Calu3 (cell line): Measurements from ENCODE around the gene PPP1R13L. TPM values are rescaled to one million over a fixed set of nuclear protein-coding genes. Genes with fewer than 3 reads are reported as not detected.
A peak's percentile ranks its signal among the peaks of the same experiment; 100 is the strongest.

Source experiments
- BruUV-seq: library from RNA; stranded (reverse); fragments of 400-500 nt; replicated peaks from 2 replicates; lab custom pipeline; 2021; lab: Mats Ljungman, UMichigan
- CTCF ChIA-PET: fragments of 300-600 bp; sonication (Branson Sonifier 250); formaldehyde crosslinking; loops from one replicate; lab custom pipeline; 2022; ENCODE audit warnings: antibody characterized with exemption; lab: Charles Lee
- DNase-seq: peaks from one replicate; pipeline ENCODE4 v3.0.0; 2022
- H3K27ac Mint-ChIP-seq: one replicate; pipeline ENCODE4 v1.8.0; 2022; ENCODE audit warnings: mixed read lengths; ENCODE audit not compliant: unreplicated experiment
- H3K27me3 Mint-ChIP-seq: one replicate; pipeline ENCODE4 v1.8.0; 2022; ENCODE audit warnings: mixed read lengths; ENCODE audit not compliant: unreplicated experiment
- H3K36me3 Mint-ChIP-seq: one replicate; pipeline ENCODE4 v1.8.0; 2022; ENCODE audit warnings: mild to moderate bottlenecking, moderate library complexity, mixed read lengths; ENCODE audit not compliant: insufficient read depth, unreplicated experiment
- H3K4me1 Mint-ChIP-seq: one replicate; pipeline ENCODE4 v1.8.0; 2022; ENCODE audit warnings: mild to moderate bottlenecking, low read depth, mixed read lengths; ENCODE audit not compliant: unreplicated experiment
- H3K4me3 Mint-ChIP-seq: one replicate; pipeline ENCODE4 v1.8.0; 2022; ENCODE audit warnings: mild to moderate bottlenecking, low read depth, moderate library complexity, mixed read lengths; ENCODE audit not compliant: unreplicated experiment
- H3K9me3 Mint-ChIP-seq: one replicate; pipeline ENCODE4 v1.8.0; 2022; ENCODE audit warnings: low read depth, mixed read lengths; ENCODE audit not compliant: unreplicated experiment
- intact Hi-C: fragments of 100-400 bp; cut with micrococcal nuclease; formaldehyde crosslinking; loops from one replicate; pipeline ENCODE4 v1.10.0; 2022; ENCODE audit not compliant: unreplicated experiment
- total RNA-seq: library from RNA; stranded (reverse); gene quantifications from 2 replicates; pipeline ENCODE4 v1.2.3, GENCODE V29; 2022
- TF ChIP-seq, protein P1 (sequence below): fragments of 200-600 bp; IDR thresholded peaks from one replicate; pipeline ENCODE4 v1.8.0; 2022; ENCODE audit warnings: antibody characterized with exemption; ENCODE audit not compliant: unreplicated experiment

Gene PPP1R13L
- total RNA-seq, 1 experiment from 2014 or later, result 135 TPM

DNA sequence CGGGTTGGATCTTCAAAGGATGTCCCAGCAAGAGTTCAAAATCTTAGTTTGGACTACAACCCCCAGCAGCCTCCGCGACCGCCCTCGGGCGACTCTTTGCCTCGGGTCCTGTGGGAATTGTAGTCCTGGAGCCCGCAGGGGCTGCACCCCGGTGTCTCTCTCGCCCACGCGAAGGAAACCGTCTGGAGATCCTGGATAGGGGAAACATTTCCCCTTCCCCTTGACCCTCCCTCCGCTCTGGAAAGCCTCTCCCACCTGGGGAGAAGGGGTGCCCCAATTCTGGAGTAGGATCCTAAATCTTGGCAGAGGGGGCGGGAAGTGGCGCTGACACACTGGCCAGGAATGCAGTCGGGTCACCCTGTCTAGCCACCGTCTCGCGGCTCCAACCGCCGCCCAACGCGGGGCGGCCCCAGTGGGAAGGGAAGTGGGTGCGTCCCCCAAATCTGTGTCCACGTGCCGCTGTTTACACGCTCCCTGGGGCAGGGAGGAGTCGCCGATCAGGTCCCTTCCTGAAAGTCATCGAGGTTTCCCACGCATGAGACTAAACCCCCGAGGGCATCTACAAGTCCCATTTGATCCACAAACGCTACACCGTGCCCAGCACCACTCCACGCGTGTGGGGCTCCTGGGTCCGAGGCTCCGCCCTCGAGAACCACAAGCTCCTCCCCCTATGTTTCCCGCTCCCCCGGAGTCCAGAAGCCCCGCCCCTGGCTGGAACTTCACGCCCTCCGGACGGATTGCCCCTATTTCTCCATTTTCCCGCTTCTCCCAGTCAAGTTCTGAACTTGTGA is 761 bp upstream of the PPP1R13L start:
- Mint-ChIP-seq H3K36me3 (peaks cover 69% of the 10 kb centered on the region), H3K4me1 (peaks cover 27% of the 10 kb centered on the region), H3K4me3 (peak overlapping the region; percentile 92), H3K9me3 (no peaks in the 10 kb centered on the region), H3K27me3 (no peaks in the 10 kb centered on the region), H3K27ac (peak overlapping the region; percentile 89)
- DNase-seq, result peak; percentile 95
- BruUV-seq, result no TSS peak
- intact Hi-C loops, result loop anchor here (2.0 kb wide), 1 partner anchor 19 kb away; no protein-coding TSS in a partner anchor
- TF ChIP-seq, protein P1, sequence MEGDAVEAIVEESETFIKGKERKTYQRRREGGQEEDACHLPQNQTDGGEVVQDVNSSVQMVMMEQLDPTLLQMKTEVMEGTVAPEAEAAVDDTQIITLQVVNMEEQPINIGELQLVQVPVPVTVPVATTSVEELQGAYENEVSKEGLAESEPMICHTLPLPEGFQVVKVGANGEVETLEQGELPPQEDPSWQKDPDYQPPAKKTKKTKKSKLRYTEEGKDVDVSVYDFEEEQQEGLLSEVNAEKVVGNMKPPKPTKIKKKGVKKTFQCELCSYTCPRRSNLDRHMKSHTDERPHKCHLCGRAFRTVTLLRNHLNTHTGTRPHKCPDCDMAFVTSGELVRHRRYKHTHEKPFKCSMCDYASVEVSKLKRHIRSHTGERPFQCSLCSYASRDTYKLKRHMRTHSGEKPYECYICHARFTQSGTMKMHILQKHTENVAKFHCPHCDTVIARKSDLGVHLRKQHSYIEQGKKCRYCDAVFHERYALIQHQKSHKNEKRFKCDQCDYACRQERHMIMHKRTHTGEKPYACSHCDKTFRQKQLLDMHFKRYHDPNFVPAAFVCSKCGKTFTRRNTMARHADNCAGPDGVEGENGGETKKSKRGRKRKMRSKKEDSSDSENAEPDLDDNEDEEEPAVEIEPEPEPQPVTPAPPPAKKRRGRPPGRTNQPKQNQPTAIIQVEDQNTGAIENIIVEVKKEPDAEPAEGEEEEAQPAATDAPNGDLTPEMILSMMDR, result no peak
- CTCF ChIA-PET, result interaction anchor here (0.6 to 3.7 kb wide), 6 partner anchors 19 to 73 kb away, joined by 3 to 55 read pairs (median 6); partner anchors contain the start of genes ERCC1 and FOSB

DNA sequence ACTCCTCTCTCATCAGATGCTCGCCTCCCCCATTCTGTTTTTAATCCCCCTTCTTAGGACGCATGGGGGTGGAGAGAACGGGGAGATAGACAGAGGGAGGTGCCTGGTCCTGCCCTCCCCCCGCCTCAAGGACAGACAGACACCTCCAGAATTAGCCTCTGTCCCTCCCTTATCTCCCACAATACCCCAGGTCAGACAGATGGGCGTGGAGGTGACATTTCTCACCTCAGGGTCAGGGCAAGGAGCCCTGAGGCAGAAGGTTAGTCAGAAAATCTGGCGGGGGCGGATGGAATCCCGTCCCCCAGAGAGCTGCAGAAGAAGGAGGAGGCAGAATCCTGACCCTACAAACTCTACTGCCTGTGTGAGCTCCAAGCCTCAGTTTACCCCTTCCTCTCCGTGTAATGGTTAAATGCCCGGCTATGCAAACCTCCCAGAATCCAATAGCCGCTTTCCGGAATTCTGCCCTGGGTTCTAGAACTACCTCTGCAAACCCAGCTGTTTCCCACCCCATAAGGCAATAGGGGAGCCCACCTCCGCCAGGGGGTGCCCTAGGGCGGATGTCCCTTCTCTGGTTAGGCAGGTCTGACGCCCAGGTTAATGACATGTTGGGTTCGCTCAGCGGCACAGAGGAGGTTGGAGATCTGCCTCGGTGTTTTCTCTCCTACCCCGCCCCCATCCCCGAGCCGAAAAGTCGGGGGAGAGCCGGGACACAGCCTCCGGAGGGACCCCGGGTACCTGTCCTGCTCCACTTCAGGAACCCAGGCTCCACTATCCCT is 900 bp downstream of the PPP1R13L start:
- no TSS peak for BruUV-seq
- Mint-ChIP-seq H3K36me3 (peaks cover 78% of the 10 kb centered on the region), H3K9me3 (no peaks in the 10 kb centered on the region), H3K27ac (peak overlapping the region; percentile 89), H3K27me3 (no peaks in the 10 kb centered on the region), H3K4me1 (peaks cover 26% of the 10 kb centered on the region), H3K4me3 (peak overlapping the region; percentile 92)
- TF ChIP-seq, protein P1, result peak; percentile 90
- CTCF ChIA-PET, result interaction anchor here (0.6 to 3.7 kb wide), 10 partner anchors 10 to 226 kb away, joined by 3 to 55 read pairs (median 7); partner anchors contain the start of genes BLOC1S3, ERCC1 and TRAPPC6A
- peak; percentile 97 for DNase-seq
- intact Hi-C loops, result loop anchor here (1.0 to 2.0 kb wide), 2 partner anchors 21 to 74 kb away; no protein-coding TSS in a partner anchor

DNA sequence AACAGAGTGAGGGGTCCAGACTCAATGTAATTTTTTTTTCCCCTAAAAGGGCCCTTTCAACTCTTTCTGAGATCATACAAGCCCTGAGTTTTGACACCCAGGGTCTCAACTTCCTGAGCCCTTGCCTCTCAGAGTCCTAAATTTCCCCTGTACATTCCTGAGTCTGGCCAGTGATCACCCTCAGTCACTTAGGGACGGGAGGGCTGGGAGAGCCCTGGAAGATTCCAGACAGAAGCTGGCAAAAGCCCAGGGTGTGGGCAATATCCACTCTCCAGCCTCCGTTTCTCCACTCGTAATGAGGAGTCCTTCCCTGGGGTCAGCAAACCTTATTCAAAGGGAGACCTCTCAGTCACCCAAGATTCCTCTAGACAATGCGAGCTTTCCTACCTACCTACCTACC is 1.6 kb downstream of the PPP1R13L start:
- H3K36me3 Mint-ChIP-seq, result peaks cover 79% of the 10 kb centered on the region
- peaks cover 19% of the 10 kb centered on the region for H3K4me1 Mint-ChIP-seq
- peak overlapping the region; percentile 92 for H3K4me3 Mint-ChIP-seq
- CTCF ChIA-PET, result interaction anchor here (0.6 to 3.7 kb wide), 9 partner anchors 10 to 239 kb away, joined by 3 to 55 read pairs (median 7); partner anchors contain the start of genes BLOC1S3, ERCC1 and TRAPPC6A
- TF ChIP-seq, protein P1, result no peak
- DNase-seq, result no peak
- no peaks in the 10 kb centered on the region for H3K27me3 Mint-ChIP-seq
- intact Hi-C loops, result loop anchor here (1.0 kb wide), 1 partner anchor 75 kb away; no protein-coding TSS in a partner anchor
- no TSS peak for BruUV-seq
- peak overlapping the region; percentile 89 for H3K27ac Mint-ChIP-seq
- no peaks in the 10 kb centered on the region for H3K9me3 Mint-ChIP-seq
